Ovary (tissue), 9 donors: Measurements from ENCODE around the gene ARAF. TPM values are rescaled to one million over a fixed set of nuclear protein-coding genes. Genes with fewer than 3 reads are reported as not detected.

ENCODE experiments used
- DNase-seq, 5 donors: peaks; one replicate each; pipeline ENCODE4 v3.0.0-alpha.2; 2019 to 2020
- H3K27ac ChIP-seq, 2 donors: fragments of 200-600 bp; one replicate each; pipeline versions ENCODE4 v1.5.1 to v1.8.0; 2019 to 2022
- H3K27me3 ChIP-seq: fragments of 200-600 bp; one replicate; pipeline ENCODE4 v1.8.0; 2022
- H3K36me3 ChIP-seq: fragments of 200-600 bp; sonication (generic); one replicate; pipeline ENCODE4 v1.5.1; 2019
- H3K4me1 ChIP-seq: one replicate; pipeline ENCODE4 v1.8.1; 2013; ENCODE audit warnings: mild to moderate bottlenecking, moderate library complexity; ENCODE audit not compliant: insufficient read depth
- H3K4me3 ChIP-seq: fragments of 200-600 bp; sonication (generic); one replicate; pipeline ENCODE4 v1.5.1; 2017
- H3K9me3 ChIP-seq, 2 donors: fragments of 200-600 bp in 1 of 2; sonication (generic) in 1 of 2; one replicate each; pipeline versions ENCODE4 v1.5.1 to v1.8.1; 2013 to 2019; ENCODE audit warnings: mild to moderate bottlenecking in 1 of 2, moderate library complexity in 1 of 2
- EP300 ChIP-seq: sonication (generic); formaldehyde crosslinking; IDR thresholded peaks from one replicate; pipeline ENCODE4 v1.6.1; 2017; ENCODE audit warnings: antibody characterized with exemption
- POLR2A ChIP-seq: fragments of 450-650 bp; IDR thresholded peaks from one replicate; pipeline ENCODE4 v1.6.1; 2017; ENCODE audit warnings: antibody characterized with exemption, mild to moderate bottlenecking, moderate library complexity
- WGBS, 3 donors: extraction: QIAGEN DNeasy Blood & Tissue Kit in 1 of 3; methylation state at CpG; one replicate each; pipeline versions ENCODE4 v1.1.5 to v1.1.7; 2013 to 2017; 5-methylcytosine and 5-hydroxymethylcytosine counted together
- intact Hi-C, 4 donors: fragments of 100-400 bp; cut with DNase I; formaldehyde crosslinking; loops; one replicate each; pipeline versions ENCODE4 v1.11.0 to v1.15.1; 2022 to 2023
- polyA plus RNA-seq, 2 donors: library from polyadenylated mRNA; stranded (reverse); fragments of 200-250 nt in 1 of 2; fragments of 350-450 nt in 1 of 2; fragmentation: Illumina TruSeq in 1 of 2; extraction: RNeasy Lipid Tissue Mini Kit (QIAGEN cat#74804) in 1 of 2; gene quantifications; one replicate each; pipeline ENCODE4 v1.2.3, GENCODE V29; 2013 to 2014
- total RNA-seq, 7 donors: library from RNA; depleted of rRNA in 2 of 7; stranded (reverse); fragments of >200 nt in 2 of 7; fragmentation: NEBNext Ultra II Directional in 3 of 7; extraction: Animal tissue kit (Norgen Biotek cat#: 25700) in 3 of 7; gene quantifications; one replicate each; pipeline versions ENCODE4 v1.1.0 to v1.2.4, GENCODE V29; 2016 to 2023
- TF ChIP-seq, protein P1 (sequence below), 3 donors: fragments of 450-650 bp in 2 of 3; fragments of 200-600 bp in 1 of 3; IDR thresholded peaks; one replicate each; pipeline versions ENCODE4 v1.5.1 to v1.8.0; 2016 to 2022; ENCODE audit warnings: antibody characterized with exemption in 3 of 3, mild to moderate bottlenecking in 1 of 3
- donor health status: DM: no; HTN: no; CAD: no; lungs with moderate emphysema.
- donor health status: DM: no; HTN: no; CAD: no.
- donor health status: Bipolar disorder and iron deficiency.
- donor health status: DM: yes; HTN: yes; CAD: no.
- donor health status: DM: no; HTN: no; CAD: no.
- donor health status: DM: yes; HTN: yes; CAD: no.

Gene ARAF
- total and polyA plus RNA-seq, 9 donors, result 24.9 to 76.9 (median 61.0) TPM

DNA sequence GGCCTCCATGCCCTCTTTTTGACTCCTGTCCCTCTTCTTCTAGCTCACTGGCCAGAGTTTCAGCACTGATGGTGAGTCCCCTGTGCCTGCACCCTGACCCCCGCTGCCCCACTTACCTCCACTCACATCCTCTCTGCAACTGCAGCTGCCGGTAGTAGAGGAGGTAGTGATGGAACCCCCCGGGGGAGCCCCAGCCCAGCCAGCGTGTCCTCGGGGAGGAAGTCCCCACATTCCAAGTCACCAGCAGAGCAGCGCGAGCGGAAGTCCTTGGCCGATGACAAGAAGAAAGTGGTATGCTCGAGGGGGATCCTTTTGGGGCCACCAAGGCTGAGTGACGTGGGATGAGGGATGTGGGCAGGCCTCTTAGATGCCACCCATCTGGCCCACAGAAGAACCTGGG lies 5.8 kb downstream of the ARAF start:
- H3K4me3 ChIP-seq, result no peak overlapping the region
- DNase-seq, result no peak
- H3K36me3 ChIP-seq, result no peaks in the 10 kb centered on the region
- intact Hi-C loops, result no loop called here
- H3K9me3 ChIP-seq, result no peaks in the 10 kb centered on the region
- 83 to 88% (median 86%) methylated on average over 11 of the region's 11 CpGs for WGBS, 3 donors
- TF ChIP-seq POLR2A (no peak), EP300 (no peak)
- TF ChIP-seq, protein P1, sequence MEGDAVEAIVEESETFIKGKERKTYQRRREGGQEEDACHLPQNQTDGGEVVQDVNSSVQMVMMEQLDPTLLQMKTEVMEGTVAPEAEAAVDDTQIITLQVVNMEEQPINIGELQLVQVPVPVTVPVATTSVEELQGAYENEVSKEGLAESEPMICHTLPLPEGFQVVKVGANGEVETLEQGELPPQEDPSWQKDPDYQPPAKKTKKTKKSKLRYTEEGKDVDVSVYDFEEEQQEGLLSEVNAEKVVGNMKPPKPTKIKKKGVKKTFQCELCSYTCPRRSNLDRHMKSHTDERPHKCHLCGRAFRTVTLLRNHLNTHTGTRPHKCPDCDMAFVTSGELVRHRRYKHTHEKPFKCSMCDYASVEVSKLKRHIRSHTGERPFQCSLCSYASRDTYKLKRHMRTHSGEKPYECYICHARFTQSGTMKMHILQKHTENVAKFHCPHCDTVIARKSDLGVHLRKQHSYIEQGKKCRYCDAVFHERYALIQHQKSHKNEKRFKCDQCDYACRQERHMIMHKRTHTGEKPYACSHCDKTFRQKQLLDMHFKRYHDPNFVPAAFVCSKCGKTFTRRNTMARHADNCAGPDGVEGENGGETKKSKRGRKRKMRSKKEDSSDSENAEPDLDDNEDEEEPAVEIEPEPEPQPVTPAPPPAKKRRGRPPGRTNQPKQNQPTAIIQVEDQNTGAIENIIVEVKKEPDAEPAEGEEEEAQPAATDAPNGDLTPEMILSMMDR (IDR thresholded peaks at IDR 0.05), result no peak
- H3K4me1 ChIP-seq, result no peaks in the 10 kb centered on the region
- no peaks in the 10 kb centered on the region for H3K27me3 ChIP-seq
- no peak overlapping the region for H3K27ac ChIP-seq

DNA sequence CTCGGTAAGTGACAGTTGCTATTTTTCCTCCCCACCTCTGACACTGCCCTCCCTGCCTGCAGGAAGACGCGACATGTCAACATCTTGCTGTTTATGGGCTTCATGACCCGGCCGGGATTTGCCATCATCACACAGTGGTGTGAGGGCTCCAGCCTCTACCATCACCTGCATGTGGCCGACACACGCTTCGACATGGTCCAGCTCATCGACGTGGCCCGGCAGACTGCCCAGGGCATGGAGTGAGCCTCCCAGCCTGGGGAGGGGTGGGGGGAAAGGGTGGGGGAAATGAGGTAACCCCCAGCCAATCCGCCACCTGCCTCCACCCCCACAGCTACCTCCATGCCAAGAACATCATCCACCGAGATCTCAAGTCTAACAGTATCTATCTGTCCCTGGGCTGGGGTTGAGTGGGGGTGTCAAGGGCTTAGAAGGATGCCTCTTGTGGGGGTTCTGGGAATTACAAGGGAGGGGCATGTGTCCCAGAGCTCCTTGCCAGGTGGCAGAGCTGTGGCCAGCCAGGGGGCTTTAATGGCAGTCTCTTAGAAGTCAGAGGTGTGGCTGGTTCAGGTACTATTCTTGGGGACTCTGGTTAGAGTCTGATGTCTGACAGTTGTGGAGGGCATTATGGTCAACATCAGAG lies 7.8 kb downstream of the ARAF start:
- WGBS, 3 donors, result 90 to 92% (median 91%) methylated on average over 13 of the region's 13 CpGs
- H3K9me3 ChIP-seq, result no peaks in the 10 kb centered on the region
- H3K36me3 ChIP-seq, result no peaks in the 10 kb centered on the region
- intact Hi-C loops, result no loop called here
- no peak overlapping the region for H3K27ac ChIP-seq
- no peak for TF ChIP-seq EP300
- TF ChIP-seq POLR2A, result no peak
- TF ChIP-seq, protein P1 (IDR thresholded peaks at IDR 0.05), result no peak
- H3K4me1 ChIP-seq, result peaks cover 5% of the 10 kb centered on the region
- DNase-seq, result no peak
- H3K4me3 ChIP-seq, result no peak overlapping the region
- H3K27me3 ChIP-seq, result no peaks in the 10 kb centered on the region

DNA sequence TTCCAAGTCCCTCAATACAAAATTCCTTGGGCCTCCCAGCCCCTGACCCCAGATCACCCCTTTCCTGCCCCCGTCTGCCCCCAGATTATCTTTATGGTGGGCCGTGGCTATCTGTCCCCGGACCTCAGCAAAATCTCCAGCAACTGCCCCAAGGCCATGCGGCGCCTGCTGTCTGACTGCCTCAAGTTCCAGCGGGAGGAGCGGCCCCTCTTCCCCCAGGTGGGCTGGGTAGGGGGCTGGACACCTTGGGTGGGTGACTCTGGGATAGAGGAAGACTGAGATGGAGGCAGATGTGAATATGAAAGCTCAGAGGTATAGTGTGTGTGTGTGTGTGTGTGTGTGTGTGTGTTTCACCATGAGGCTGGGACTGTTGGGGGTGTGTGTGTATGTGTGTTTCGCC lies 9.8 kb downstream of the ARAF start:
- intact Hi-C loops, result loop anchor here in 2 of 4 donors (10.0 kb wide), 2 partner anchors 56 to 74 kb away; no protein-coding TSS in a partner anchor
- TF ChIP-seq EP300 (no peak), POLR2A (no peak)
- TF ChIP-seq, protein P1 (IDR thresholded peaks at IDR 0.05), result no peak
- no peaks in the 10 kb centered on the region for H3K36me3 ChIP-seq

DNA sequence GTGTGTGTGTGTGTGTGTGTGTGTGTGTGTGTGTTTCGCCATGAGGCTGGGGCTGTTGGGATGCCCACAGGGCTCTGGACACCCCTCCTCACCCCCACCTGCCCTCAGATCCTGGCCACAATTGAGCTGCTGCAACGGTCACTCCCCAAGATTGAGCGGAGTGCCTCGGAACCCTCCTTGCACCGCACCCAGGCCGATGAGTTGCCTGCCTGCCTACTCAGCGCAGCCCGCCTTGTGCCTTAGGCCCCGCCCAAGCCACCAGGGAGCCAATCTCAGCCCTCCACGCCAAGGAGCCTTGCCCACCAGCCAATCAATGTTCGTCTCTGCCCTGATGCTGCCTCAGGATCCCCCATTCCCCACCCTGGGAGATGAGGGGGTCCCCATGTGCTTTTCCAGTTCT lies 10.2 kb downstream of the ARAF start:
- intact Hi-C loops, result loop anchor here in 2 of 4 donors (10.0 kb wide), 2 partner anchors 56 to 74 kb away; no protein-coding TSS in a partner anchor
- Histone ChIP-seq H3K27me3 (no peaks in the 10 kb centered on the region), H3K4me3 (no peak overlapping the region), H3K36me3 (no peaks in the 10 kb centered on the region), H3K4me1 (peaks cover 5% of the 10 kb centered on the region), H3K27ac (no peak overlapping the region), H3K9me3 (no peaks in the 10 kb centered on the region)
- DNase-seq, result no peak
- WGBS, 3 donors, result 84 to 94% (median 88%) methylated on average over 11 of the region's 11 CpGs
- TF ChIP-seq EP300, result no peak
- TF ChIP-seq, protein P1 (IDR thresholded peaks at IDR 0.05), result no peak
- TF ChIP-seq POLR2A, result no peak

More for the DNA sequence above, 9.8 kb downstream of the ARAF start:
- WGBS, 3 donors, result 78 to 82% (median 80%) methylated on average over 8 of the region's 8 CpGs
- Histone ChIP-seq H3K9me3 (no peaks in the 10 kb centered on the region), H3K27ac (no peak overlapping the region), H3K27me3 (no peaks in the 10 kb centered on the region), H3K4me1 (peaks cover 5% of the 10 kb centered on the region), H3K4me3 (no peak overlapping the region)
- DNase-seq, result no peak
